Endothelial cell of umbilical vein (primary cell): Measurements from ENCODE around the gene ZNF442.

Experiments
- EZH2 ChIP-seq: IDR thresholded peaks from 2 replicates; pipeline ENCODE4 v1.6.1; 2012; ENCODE audit warnings: borderline replicate concordance, low read depth, mild to moderate bottlenecking, moderate library complexity, low read length, inconsistent platforms; ENCODE audit not compliant: severe bottlenecking
- FOS ChIP-seq: IDR thresholded peaks from 2 replicates; pipeline ENCODE4 v1.6.1; 2011; ENCODE audit warnings: mild to moderate bottlenecking, low read length, moderate library complexity, borderline replicate concordance; ENCODE audit not compliant: insufficient read depth
- GATA2 ChIP-seq: IDR thresholded peaks from 2 replicates; pipeline ENCODE4 v1.7.0; 2011; ENCODE audit warnings: low read depth, mild to moderate bottlenecking, moderate library complexity, mixed read lengths, low read length; ENCODE audit not compliant: insufficient read length, insufficient read depth
- JUN ChIP-seq: IDR thresholded peaks from 2 replicates; pipeline ENCODE4 v1.6.1; 2011; ENCODE audit warnings: borderline replicate concordance, low read depth; ENCODE audit not compliant: insufficient read length, insufficient read depth
- MYC ChIP-seq: IDR thresholded peaks from one replicate; pipeline ENCODE4 v1.6.1; 2011; ENCODE audit warnings: mild to moderate bottlenecking, low read depth, low read length
- POLR2A ChIP-seq: IDR thresholded peaks from 2 replicates; pipeline ENCODE4 v1.6.1; 2012; ENCODE audit warnings: low read depth, mild to moderate bottlenecking, control low read depth, low read length
- POLR2AphosphoS5 ChIP-seq: IDR thresholded peaks from 2 replicates; pipeline ENCODE4 v1.6.1; 2012; ENCODE audit warnings: low read depth, mild to moderate bottlenecking, control low read depth, low read length, moderate library complexity; ENCODE audit not compliant: insufficient read depth
- TF ChIP-seq, protein P1 (sequence below), 2 donors: IDR thresholded peaks; 1 replicate in 1 of 2; 2 replicates in 1 of 2; pipeline ENCODE4 v1.5.1; 2011; ENCODE audit warnings: low read length in 2 of 2, mild to moderate bottlenecking in 2 of 2, moderate library complexity in 2 of 2, control low read depth in 1 of 2, inconsistent platforms in 1 of 2, low read depth in 1 of 2; ENCODE audit not compliant: insufficient read depth in 1 of 2; ENCODE audit errors: extremely low read depth in 1 of 2
- TF ChIP-seq, protein P2 (sequence below): IDR thresholded peaks from 2 replicates; pipeline ENCODE4 v1.6.1; 2011; ENCODE audit not compliant: insufficient read depth, insufficient read length

DNA sequence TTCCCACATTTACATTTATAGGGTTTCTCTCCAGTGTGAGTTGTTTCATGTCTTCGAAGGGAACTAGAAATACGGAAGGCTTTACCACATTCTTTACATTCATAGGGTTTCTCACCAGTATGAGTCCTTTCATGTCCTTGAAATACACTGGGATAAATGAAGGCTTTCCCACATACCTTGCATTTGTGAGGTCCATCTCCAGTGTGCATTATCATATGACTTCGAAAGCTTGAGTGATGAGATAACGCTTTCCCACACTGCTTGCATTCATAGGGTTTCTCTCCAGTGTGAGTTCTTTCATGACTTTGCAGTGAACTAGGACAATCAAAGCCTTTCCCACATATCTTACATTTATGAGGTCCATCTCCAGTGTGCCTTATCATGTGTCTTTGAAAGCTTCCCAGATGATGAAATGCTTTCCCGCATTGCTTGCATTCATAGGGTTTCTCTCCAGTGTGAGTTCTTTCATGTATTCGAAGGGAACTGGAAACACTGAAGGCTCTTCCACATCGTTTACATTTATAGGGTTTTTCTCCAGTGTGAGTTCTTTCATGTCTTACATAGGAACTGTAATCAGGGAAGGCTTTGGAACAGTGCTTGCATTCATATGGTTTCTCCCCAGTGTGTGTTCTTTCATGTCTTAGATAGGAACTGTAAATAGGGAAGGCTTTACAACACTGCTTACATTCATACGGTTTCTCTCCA lies 15.1 kb downstream of the ZNF442 start:
- no peak for TF ChIP-seq EZH2
- TF ChIP-seq, protein P1, sequence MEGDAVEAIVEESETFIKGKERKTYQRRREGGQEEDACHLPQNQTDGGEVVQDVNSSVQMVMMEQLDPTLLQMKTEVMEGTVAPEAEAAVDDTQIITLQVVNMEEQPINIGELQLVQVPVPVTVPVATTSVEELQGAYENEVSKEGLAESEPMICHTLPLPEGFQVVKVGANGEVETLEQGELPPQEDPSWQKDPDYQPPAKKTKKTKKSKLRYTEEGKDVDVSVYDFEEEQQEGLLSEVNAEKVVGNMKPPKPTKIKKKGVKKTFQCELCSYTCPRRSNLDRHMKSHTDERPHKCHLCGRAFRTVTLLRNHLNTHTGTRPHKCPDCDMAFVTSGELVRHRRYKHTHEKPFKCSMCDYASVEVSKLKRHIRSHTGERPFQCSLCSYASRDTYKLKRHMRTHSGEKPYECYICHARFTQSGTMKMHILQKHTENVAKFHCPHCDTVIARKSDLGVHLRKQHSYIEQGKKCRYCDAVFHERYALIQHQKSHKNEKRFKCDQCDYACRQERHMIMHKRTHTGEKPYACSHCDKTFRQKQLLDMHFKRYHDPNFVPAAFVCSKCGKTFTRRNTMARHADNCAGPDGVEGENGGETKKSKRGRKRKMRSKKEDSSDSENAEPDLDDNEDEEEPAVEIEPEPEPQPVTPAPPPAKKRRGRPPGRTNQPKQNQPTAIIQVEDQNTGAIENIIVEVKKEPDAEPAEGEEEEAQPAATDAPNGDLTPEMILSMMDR (IDR thresholded peaks at IDR 0.05; ENCODE audit: extremely low read depth in 1 of 2, insufficient read depth in 1 of 2, low read depth in 1 of 2, low read length in 2 of 2): no peak
- no peak for TF ChIP-seq POLR2A
- TF ChIP-seq MYC: no peak
- TF ChIP-seq, protein P2, sequence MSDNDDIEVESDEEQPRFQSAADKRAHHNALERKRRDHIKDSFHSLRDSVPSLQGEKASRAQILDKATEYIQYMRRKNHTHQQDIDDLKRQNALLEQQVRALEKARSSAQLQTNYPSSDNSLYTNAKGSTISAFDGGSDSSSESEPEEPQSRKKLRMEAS: no peak
- TF ChIP-seq POLR2AphosphoS5: no peak
- TF ChIP-seq JUN: no peak
- TF ChIP-seq GATA2: no peak
- no peak for TF ChIP-seq FOS
